Tibial artery (tissue), 4 donors: ENCODE results near the gene SCYL1.
A peak's percentile ranks its signal among the peaks of the same experiment; 100 is the strongest.

Experiments
- DNase-seq, 2 donors: peaks; one replicate each; pipeline ENCODE4 v3.0.0-alpha.2; 2019
- H3K27ac ChIP-seq, 2 donors: fragments of 200-600 bp; sonication (generic) in 1 of 2; 1 replicate in 1 of 2; 2 replicates in 1 of 2; pipeline ENCODE4 v1.5.1; 2018 to 2019; ENCODE audit warnings: mild to moderate bottlenecking in 1 of 2
- H3K27me3 ChIP-seq, 2 donors: fragments of 200-600 bp; sonication (generic) in 1 of 2; one replicate each; pipeline versions ENCODE4 v1.5.1 to v1.6.0; 2016 to 2019
- H3K36me3 ChIP-seq, 3 donors: fragments of 200-600 bp; sonication (generic) in 2 of 3; one replicate each; pipeline ENCODE4 v1.5.1; 2016 to 2019; ENCODE audit warnings: mild to moderate bottlenecking in 2 of 3
- H3K4me1 ChIP-seq, 4 donors: fragments of 200-600 bp; sonication (generic) in 2 of 4; 1 replicate in 3 of 4; 2 replicates in 1 of 4; pipeline ENCODE4 v1.5.1; 2016 to 2019
- H3K4me3 ChIP-seq, 2 donors: fragments of 200-600 bp; sonication (generic) in 1 of 2; 1 replicate in 1 of 2; 2 replicates in 1 of 2; pipeline ENCODE4 v1.5.1; 2018 to 2019; ENCODE audit warnings: mild to moderate bottlenecking in 2 of 2
- H3K9me3 ChIP-seq, 3 donors: fragments of 200-600 bp; sonication (generic) in 1 of 3; one replicate each; pipeline ENCODE4 v1.5.1; 2016 to 2019
- CTCF ChIP-seq, 2 experiments: fragments of 200-600 bp in 1 of 2; fragments of 450-650 bp in 1 of 2; IDR thresholded peaks; one replicate each; pipeline ENCODE4 v1.5.1; 2017 to 2019; ENCODE audit warnings: antibody characterized with exemption in 2 of 2, mild to moderate bottlenecking in 1 of 2, moderate library complexity in 1 of 2
- intact Hi-C: fragments of 100-400 bp; cut with DNase I; formaldehyde crosslinking; loops from one replicate; pipeline ENCODE4 v1.15.0; 2023; ENCODE audit warnings: low total_unique reads

Gene SCYL1

GRCh38 chr11:65479184-65480145 lies 45.4 kb upstream of the SCYL1 start:
- Histone ChIP-seq H3K4me3 (peak overlapping the region; percentile 81 to 91), H3K36me3 (no peaks in the 10 kb centered on the region), H3K27me3 (no peaks in the 10 kb centered on the region), H3K9me3 (no peaks in the 10 kb centered on the region), H3K27ac (peak overlapping the region; percentile 97 to 99), H3K4me1 (peaks cover 0 to 79% (median 51%) of the 10 kb centered on the region in 4 donors)
- intact Hi-C loops = no loop called here
- peak; percentile 86 to 90 for DNase-seq
- TF ChIP-seq CTCF (IDR thresholded peaks at IDR 0.05) = peak; percentile 39 to 46

GRCh38 chr11:65482306-65482850 lies 42.5 kb upstream of the SCYL1 start:
- TF ChIP-seq CTCF (IDR thresholded peaks at IDR 0.05) = no peak
- H3K27ac ChIP-seq = peak overlapping the region; percentile 33 to 97
- intact Hi-C loops = no loop called here
- no peaks in the 10 kb centered on the region for H3K36me3 ChIP-seq
- DNase-seq = no peak
- no peaks in the 10 kb centered on the region for H3K27me3 ChIP-seq
- no peaks in the 10 kb centered on the region for H3K9me3 ChIP-seq
- no peak overlapping the region for H3K4me3 ChIP-seq
- peaks cover 0 to 87% (median 54%) of the 10 kb centered on the region in 4 donors for H3K4me1 ChIP-seq

GRCh38 chr11:65485920-65486219 lies 39.0 kb upstream of the SCYL1 start:
- intact Hi-C loops = no loop called here
- H3K27me3 ChIP-seq = no peaks in the 10 kb centered on the region
- no peaks in the 10 kb centered on the region for H3K36me3 ChIP-seq
- no peak overlapping the region for H3K4me3 ChIP-seq
- H3K4me1 ChIP-seq = peaks cover 15 to 86% (median 59%) of the 10 kb centered on the region in 4 donors
- no peaks in the 10 kb centered on the region for H3K9me3 ChIP-seq
- no peak for TF ChIP-seq CTCF (IDR thresholded peaks at IDR 0.05)
- DNase-seq = no peak
- peak overlapping the region; percentile 95 to 97 for H3K27ac ChIP-seq

GRCh38 chr11:65486570-65487466 lies 38.1 kb upstream of the SCYL1 start:
- intact Hi-C loops = no loop called here
- Histone ChIP-seq H3K9me3 (no peaks in the 10 kb centered on the region), H3K36me3 (no peaks in the 10 kb centered on the region), H3K27me3 (no peaks in the 10 kb centered on the region), H3K4me1 (peaks cover 20 to 86% (median 59%) of the 10 kb centered on the region in 4 donors), H3K27ac (peak overlapping the region; percentile 95 to 97), H3K4me3 (peak overlapping the region in 1 of 2 donors; percentile 11)
- DNase-seq = peak in 1 of 2 donors; percentile 63
- TF ChIP-seq CTCF (IDR thresholded peaks at IDR 0.05) = no peak

GRCh38 chr11:65487467-65488272 lies 37.2 kb upstream of the SCYL1 start:
- Histone ChIP-seq H3K4me1 (peaks cover 20 to 87% (median 61%) of the 10 kb centered on the region in 4 donors), H3K27ac (peak overlapping the region; percentile 97 to 99), H3K9me3 (no peaks in the 10 kb centered on the region), H3K4me3 (peak overlapping the region; percentile 29 to 39), H3K27me3 (no peaks in the 10 kb centered on the region), H3K36me3 (no peaks in the 10 kb centered on the region)
- peak in 1 of 2 experiments; percentile 27 for TF ChIP-seq CTCF (IDR thresholded peaks at IDR 0.05)
- DNase-seq = peak; percentile 100
- intact Hi-C loops = no loop called here
